ENCODE results near the gene NT5DC4. TPM values are rescaled to one million over a fixed set of nuclear protein-coding genes. Genes with fewer than 3 reads are reported as not detected.

Gene NT5DC4
- total and polyA plus RNA-seq, 2 of the 4 experiments (the other 2 are of a cell fraction) = not detected

- no peak overlapping the region for H2BK5ac ChIP-seq (ENCODE audit: low read depth, low read length, poor library complexity, severe bottlenecking)
- ChIA-PET CTCF (interaction anchor here (0.5 kb wide), 1 partner anchor 28 kb away, joined by 3 read pairs; no protein-coding TSS in a partner anchor), POLR2A (ENCODE audit: unreplicated experiment) (no interaction called here)
- dilution Hi-C loops (cut with HindIII; ENCODE audit: low sequenced_read_pairs, unreplicated experiment) = no loop called here
- H3K14ac ChIP-seq (replicated peaks; ENCODE audit: low read depth, low read length) = no peak overlapping the region
- H3K27ac ChIP-seq (ENCODE audit: insufficient read depth, low read length) = no peak overlapping the region
- no peak overlapping the region for H3K4me2 ChIP-seq (ENCODE audit: low read depth, low read length)
- in situ Hi-C loops (cut with MboI; ENCODE audit: low sequenced_read_pairs) = no loop called here
- BruUV-seq (replicated peaks) = no TSS peak
- no peak overlapping the region for H3K4me3 ChIP-seq (ENCODE audit: insufficient read depth, low read depth, low read length)
- H3K56ac ChIP-seq (ENCODE audit: extremely low read depth, insufficient read depth, low read length) = no peak overlapping the region
- H3K9ac ChIP-seq (ENCODE audit: low read depth, low read length) = no peak overlapping the region
- H2AK5ac ChIP-seq (ENCODE audit: low read depth, low read length) = no peak overlapping the region
- H3K18ac ChIP-seq (ENCODE audit: low read depth, low read length) = no peak overlapping the region
- H4K5ac ChIP-seq (ENCODE audit: low read depth, low read length) = no peak overlapping the region
- H3K4ac ChIP-seq (ENCODE audit: low read depth, low read length) = no peak overlapping the region
- H2BK20ac ChIP-seq (ENCODE audit: low read depth, low read length) = no peak overlapping the region
- H3K27me3 ChIP-seq (ENCODE audit: control insufficient read depth, insufficient read depth, low read length) = peaks cover 3% of the 10 kb centered on the region; the same call in 1 of the 2 replicates
- no peaks in the 10 kb centered on the region for H3K79me1 ChIP-seq (ENCODE audit: low read depth in 1 of 2, low read length in 2 of 2)
- no peak overlapping the region for H2AK9ac ChIP-seq (replicated peaks; ENCODE audit: low read depth, low read length, poor library complexity)
- H3K23ac ChIP-seq (ENCODE audit: low read depth, low read length) = no peak overlapping the region
- no peaks in the 10 kb centered on the region for H4K20me1 ChIP-seq (ENCODE audit: insufficient read depth, low read length)
- TF ChIP-seq CHD1 (IDR thresholded peaks at IDR 0.05; ENCODE audit: low read depth, low read length) (no peak), BHLHE40 (IDR thresholded peaks at IDR 0.05; ENCODE audit: low read depth, low read length) (no peak), RFX5 (IDR thresholded peaks at IDR 0.05; ENCODE audit: low read depth, low read length) (no peak), CTCF (conservative IDR thresholded peaks at IDR 0.05; ENCODE audit: low read depth, low read length) (no peak), POLR2A (IDR thresholded peaks at IDR 0.05; ENCODE audit: low read depth, low read length) (no peak), RAD21 (IDR thresholded peaks at IDR 0.05; ENCODE audit: low read length) (no peak)
- H3K36me3 ChIP-seq (ENCODE audit: control insufficient read depth, insufficient read depth, low read length) = no peaks in the 10 kb centered on the region
- DNase-seq = no peak
- no CpG with 5 or more reads among the region's 4 CpGs for WGBS, 2 experiments (ENCODE audit: extremely low coverage in 2 of 2, insufficient read length in 1 of 2)
- H2BK120ac ChIP-seq (ENCODE audit: low read depth, low read length) = no peak overlapping the region
- H2BK15ac ChIP-seq (ENCODE audit: low read depth, low read length) = no peak overlapping the region
- no peaks in the 10 kb centered on the region for H3K9me3 ChIP-seq (ENCODE audit: control insufficient read depth, insufficient read depth, low read length)
- H3K4me1 ChIP-seq (ENCODE audit: control insufficient read depth, insufficient read depth, low read length) = 0 out of 2 replicates have a peak, but pooled peaks cover 4% of the 10 kb centered on the region
- no peak overlapping the region for H4K8ac ChIP-seq (ENCODE audit: low read depth in 2 of 2, low read length in 2 of 2)
- no peak for ATAC-seq (ENCODE audit: low read depth)
- intact Hi-C loops (cut with micrococcal nuclease) = no loop called here
- H2AFZ ChIP-seq (replicated peaks; ENCODE audit: low read length, poor library complexity) = no peak overlapping the region
- no peaks in the 10 kb centered on the region for H3K9me1 ChIP-seq (ENCODE audit: insufficient read depth, low read length)
- H4K91ac ChIP-seq (ENCODE audit: insufficient read depth, low read depth, low read length) = no peak overlapping the region
Observed at GRCh38 chr2:112705575-112705974, 15.2 kb upstream of the NT5DC4 start.

All from IMR-90 (cell line).